A673 (cell line): ENCODE data around the gene GAB2. TPM values are rescaled to one million over a fixed set of nuclear protein-coding genes. Genes with fewer than 3 reads are reported as not detected.
A peak's percentile ranks its signal among the peaks of the same experiment; 100 is the strongest.

Experiments
- BruUV-seq: library from RNA; stranded (reverse); fragments of 400-500 nt; replicated peaks from 2 replicates; lab custom pipeline; 2021; lab: Mats Ljungman, UMichigan
- CTCF ChIA-PET: fragments of 300-600 bp; sonication (Branson Sonifier 250); formaldehyde crosslinking; loops from one replicate; lab custom pipeline; 2022; ENCODE audit warnings: antibody characterized with exemption; lab: Charles Lee
- POLR2A ChIA-PET: fragments of 300-600 bp; sonication (Branson Sonifier 250); formaldehyde crosslinking; loops from one replicate; lab custom pipeline; 2022; ENCODE audit warnings: antibody characterized with exemption; ENCODE audit not compliant: low non-redundant PET; lab: Charles Lee
- DNase-seq: peaks from one replicate; pipeline ENCODE4 v3.0.0-alpha.2; 2015; ENCODE audit warnings: low spot score
- H3K27ac ChIP-seq: fragments of 200-600 bp; sonication (generic); 2 replicates; pipeline ENCODE4 v1.5.1; 2016; ENCODE audit warnings: mixed run types, low read depth, mild to moderate bottlenecking, mixed read lengths, antibody characterized with exemption, low read length; ENCODE audit not compliant: poor library complexity, severe bottlenecking
- H3K27me3 ChIP-seq: fragments of 200-600 bp; sonication (generic); replicated peaks from 2 replicates; pipeline ENCODE4 v1.6.1; 2017; ENCODE audit warnings: mixed run types, low read depth, mild to moderate bottlenecking, mixed read lengths, antibody characterized with exemption, low read length; ENCODE audit not compliant: insufficient read depth, poor library complexity
- H3K36me3 ChIP-seq: fragments of 200-600 bp; sonication (generic); 2 replicates; pipeline ENCODE4 v1.6.1; 2016; ENCODE audit warnings: mixed run types, mild to moderate bottlenecking, mixed read lengths, antibody characterized with exemption, low read length; ENCODE audit not compliant: insufficient read depth, poor library complexity, severe bottlenecking
- H3K4me1 ChIP-seq: fragments of 200-600 bp; sonication (generic); 2 replicates; pipeline ENCODE4 v1.6.1; 2017; ENCODE audit warnings: mixed run types, mild to moderate bottlenecking, mixed read lengths, antibody characterized with exemption, low read length; ENCODE audit not compliant: insufficient read depth, poor library complexity, severe bottlenecking
- H3K4me3 ChIP-seq: fragments of 200-600 bp; sonication (generic); 2 replicates; pipeline ENCODE4 v1.5.1; 2016; ENCODE audit warnings: low read depth, mixed run types, mild to moderate bottlenecking, mixed read lengths, low read length; ENCODE audit not compliant: poor library complexity, severe bottlenecking
- H3K9me3 ChIP-seq: fragments of 200-600 bp; sonication (generic); 2 replicates; pipeline ENCODE4 v1.6.1; 2016; ENCODE audit warnings: mixed run types, low read depth, mild to moderate bottlenecking, mixed read lengths, antibody characterized with exemption, low read length; ENCODE audit not compliant: poor library complexity, severe bottlenecking
- EZH2 ChIP-seq: fragments of 200-600 bp; sonication (generic); IDR thresholded peaks from 2 replicates; pipeline ENCODE4 v1.6.1; 2017; ENCODE audit warnings: borderline replicate concordance, low read depth, mild to moderate bottlenecking, mixed read lengths, antibody characterized with exemption, low read length; ENCODE audit not compliant: poor library complexity, severe bottlenecking
- intact Hi-C: fragments of 100-400 bp; cut with micrococcal nuclease; formaldehyde crosslinking; loops from one replicate; pipeline ENCODE4 v1.10.0; 2022; ENCODE audit not compliant: unreplicated experiment
- total RNA-seq: library from RNA; stranded (reverse); gene quantifications from 2 replicates; pipeline ENCODE4 v1.2.3, GENCODE V29; 2021
- TF ChIP-seq, protein P1 (sequence below): fragments of 300-800, 200-600 bp; sonication (generic); conservative IDR thresholded peaks from 2 replicates; pipeline ENCODE4 v1.5.1; 2017; ENCODE audit warnings: low read depth, mild to moderate bottlenecking, antibody characterized with exemption, low read length, moderate library complexity, mixed read lengths

The GAB2 gene
- total RNA-seq, 1 experiment from 2014 or later, result 21.5 TPM

DNA sequence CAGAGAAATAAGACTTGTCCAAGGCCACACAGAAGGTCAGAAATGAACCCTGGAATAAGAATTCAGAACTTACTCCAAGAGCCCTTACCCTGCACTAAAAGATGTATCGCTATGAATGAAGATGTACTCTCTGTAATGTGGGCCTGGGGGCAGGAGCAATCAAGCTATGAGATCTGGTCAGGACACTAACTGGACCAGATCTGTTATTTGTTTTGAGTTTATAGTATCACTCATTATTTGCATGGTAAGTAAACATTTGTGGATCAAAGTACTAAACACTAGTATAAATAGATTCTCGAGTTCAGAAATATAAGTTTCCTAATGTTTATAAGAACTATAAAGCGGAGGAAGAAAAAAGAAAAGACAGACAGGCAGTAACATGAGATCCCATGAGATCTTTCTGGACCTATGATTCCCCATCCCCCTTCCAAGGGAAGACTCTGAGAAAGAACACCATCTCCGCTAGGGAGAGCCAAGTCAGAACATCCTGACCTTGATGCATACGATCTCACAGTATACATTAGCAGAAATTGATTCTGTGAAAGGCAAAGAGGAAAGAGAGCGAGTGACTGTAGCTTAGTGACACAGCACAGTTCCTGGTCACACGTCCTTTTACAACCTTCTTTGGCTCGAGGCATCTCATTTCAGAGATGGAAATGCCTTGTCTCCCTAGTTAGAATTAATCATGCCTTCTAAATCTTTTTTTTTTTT lies 157.7 kb downstream of the GAB2 start:
- DNase-seq, result no peak
- no peaks in the 10 kb centered on the region for H3K9me3 ChIP-seq
- ChIA-PET POLR2A (no interaction called here), CTCF (no interaction called here)
- no TSS peak for BruUV-seq
- intact Hi-C loops, result no loop called here
- TF ChIP-seq, protein P1, sequence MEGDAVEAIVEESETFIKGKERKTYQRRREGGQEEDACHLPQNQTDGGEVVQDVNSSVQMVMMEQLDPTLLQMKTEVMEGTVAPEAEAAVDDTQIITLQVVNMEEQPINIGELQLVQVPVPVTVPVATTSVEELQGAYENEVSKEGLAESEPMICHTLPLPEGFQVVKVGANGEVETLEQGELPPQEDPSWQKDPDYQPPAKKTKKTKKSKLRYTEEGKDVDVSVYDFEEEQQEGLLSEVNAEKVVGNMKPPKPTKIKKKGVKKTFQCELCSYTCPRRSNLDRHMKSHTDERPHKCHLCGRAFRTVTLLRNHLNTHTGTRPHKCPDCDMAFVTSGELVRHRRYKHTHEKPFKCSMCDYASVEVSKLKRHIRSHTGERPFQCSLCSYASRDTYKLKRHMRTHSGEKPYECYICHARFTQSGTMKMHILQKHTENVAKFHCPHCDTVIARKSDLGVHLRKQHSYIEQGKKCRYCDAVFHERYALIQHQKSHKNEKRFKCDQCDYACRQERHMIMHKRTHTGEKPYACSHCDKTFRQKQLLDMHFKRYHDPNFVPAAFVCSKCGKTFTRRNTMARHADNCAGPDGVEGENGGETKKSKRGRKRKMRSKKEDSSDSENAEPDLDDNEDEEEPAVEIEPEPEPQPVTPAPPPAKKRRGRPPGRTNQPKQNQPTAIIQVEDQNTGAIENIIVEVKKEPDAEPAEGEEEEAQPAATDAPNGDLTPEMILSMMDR, result no peak
- no peak for TF ChIP-seq EZH2
- H3K27me3 ChIP-seq, result no peaks in the 10 kb centered on the region
- H3K36me3 ChIP-seq, result no peaks in the 10 kb centered on the region
- H3K4me1 ChIP-seq, result peaks cover 13% of the 10 kb centered on the region
- H3K4me3 ChIP-seq, result no peak overlapping the region
- no peak overlapping the region for H3K27ac ChIP-seq

DNA sequence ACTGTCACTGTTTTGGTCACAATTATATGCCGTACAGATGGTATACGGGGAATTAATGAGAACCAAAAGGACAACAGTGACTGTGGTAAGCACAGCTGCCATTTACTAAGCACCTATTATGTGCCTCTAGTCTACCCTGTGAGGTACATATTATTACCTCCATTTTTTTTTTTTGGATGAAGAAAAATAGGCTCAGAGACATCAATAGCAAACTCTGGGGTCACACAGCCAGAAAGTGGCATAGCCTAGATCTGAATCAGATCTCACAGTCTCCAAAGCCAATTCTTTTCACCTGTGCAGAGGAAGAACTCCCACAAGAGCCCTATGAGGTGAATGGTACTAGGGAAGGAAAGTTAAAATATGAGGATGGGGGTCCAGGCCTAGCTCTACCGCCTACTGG lies 160.0 kb downstream of the GAB2 start:
- Histone ChIP-seq H3K9me3 (no peaks in the 10 kb centered on the region), H3K4me3 (no peak overlapping the region), H3K4me1 (peaks cover 13% of the 10 kb centered on the region), H3K27me3 (no peaks in the 10 kb centered on the region), H3K27ac (no peak overlapping the region), H3K36me3 (no peaks in the 10 kb centered on the region)
- TF ChIP-seq, protein P1, result no peak
- TF ChIP-seq EZH2, result no peak
- ChIA-PET POLR2A (interaction anchor here (0.6 kb wide), 1 partner anchor 34 kb away, joined by 4 read pairs; no protein-coding TSS in a partner anchor), CTCF (no interaction called here)
- intact Hi-C loops, result no loop called here
- no peak for DNase-seq
- BruUV-seq, result no TSS peak

DNA sequence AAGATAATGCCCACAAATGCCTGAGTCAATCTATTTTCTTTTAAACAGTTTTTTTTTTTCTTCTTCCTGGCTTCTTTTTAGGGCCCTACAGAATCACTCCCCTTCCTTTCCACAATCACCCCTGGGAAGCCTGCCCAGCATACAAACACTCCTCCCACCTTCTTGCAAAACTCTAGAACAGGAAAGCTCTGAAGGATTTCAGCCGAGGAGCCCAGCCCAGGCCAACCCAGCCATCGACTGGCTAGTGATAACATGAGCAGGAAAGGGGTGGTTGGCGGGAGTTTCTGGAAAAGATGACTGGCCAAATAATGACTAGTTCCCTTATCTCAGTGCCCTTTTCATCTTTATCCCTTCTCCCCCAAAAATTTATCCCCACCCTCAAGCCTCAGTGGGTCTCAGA lies 160.7 kb downstream of the GAB2 start:
- intact Hi-C loops, result no loop called here
- POLR2A ChIA-PET, result no interaction called here
- Histone ChIP-seq H3K27ac (peak overlapping the region; percentile 5), H3K27me3 (no peaks in the 10 kb centered on the region), H3K4me1 (peaks cover 13% of the 10 kb centered on the region), H3K9me3 (no peaks in the 10 kb centered on the region), H3K36me3 (no peaks in the 10 kb centered on the region), H3K4me3 (no peak overlapping the region)
- TF ChIP-seq EZH2, result no peak
- CTCF ChIA-PET, result no interaction called here
- BruUV-seq, result no TSS peak
- DNase-seq, result peak; percentile 52
